Activated gamma-delta T cell treated with Interleukin-2 at 50 U/mL for 16 hours (primary cell): Measurements from ENCODE around the gene P2RX2.

Source experiments
- DNase-seq: peaks from one replicate; pipeline ENCODE4 v3.0.0-alpha.2; 2020

Gene P2RX2

DNA sequence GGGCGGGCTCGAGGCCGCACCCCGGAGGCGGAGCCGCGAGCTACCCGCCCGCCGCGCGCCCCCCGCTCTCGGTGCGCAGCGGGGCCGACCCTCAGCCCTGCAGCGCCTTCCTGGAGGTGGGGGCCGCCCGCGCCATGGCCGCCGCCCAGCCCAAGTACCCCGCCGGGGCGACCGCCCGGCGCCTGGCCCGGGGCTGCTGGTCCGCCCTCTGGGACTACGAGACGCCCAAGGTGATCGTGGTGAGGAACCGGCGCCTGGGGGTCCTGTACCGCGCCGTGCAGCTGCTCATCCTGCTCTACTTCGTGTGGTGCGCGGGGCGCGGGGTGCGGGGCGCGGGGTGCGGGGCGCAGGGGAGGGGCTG, at the start of gene P2RX2:
TSS of gene P2RX2 (plus strand) at position 94 of the 361 bp plus-strand sequence. CDS start at position 135, 41 bp downstream.
- no peak for DNase-seq

DNA sequence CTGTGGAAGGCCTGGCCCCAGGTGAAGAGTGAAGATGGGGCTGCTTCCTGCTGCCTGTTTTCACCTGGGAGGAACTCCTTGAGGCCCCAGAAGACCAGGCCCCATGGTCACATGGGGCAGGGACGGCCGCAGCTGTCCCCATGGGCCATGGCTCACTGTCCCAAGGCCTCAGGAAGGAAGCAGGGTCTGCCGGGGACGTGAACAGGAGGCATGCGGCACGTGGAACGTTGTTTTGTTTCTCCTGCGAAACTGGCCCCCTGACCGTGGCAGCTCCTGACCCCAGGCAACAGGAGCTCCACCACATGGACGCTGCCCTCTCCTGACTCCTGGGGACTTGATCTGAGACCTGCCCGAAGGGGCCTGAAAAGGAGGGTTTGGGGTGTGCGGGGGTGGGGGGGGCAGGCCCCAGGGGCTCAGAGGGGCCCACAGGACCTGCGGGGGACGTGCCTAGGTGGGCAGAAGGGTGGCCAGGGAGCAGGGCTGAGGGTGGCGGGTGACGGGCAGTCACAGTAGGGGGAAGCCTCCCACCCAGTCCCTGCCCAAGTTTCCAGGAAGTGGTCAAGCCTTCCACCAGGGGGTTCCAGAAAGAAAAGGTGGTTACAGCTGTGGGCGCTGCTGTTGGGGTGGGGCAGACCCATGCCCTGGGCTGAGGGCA, 49.6 kb upstream of the P2RX2 start:
- no peak for DNase-seq

DNA sequence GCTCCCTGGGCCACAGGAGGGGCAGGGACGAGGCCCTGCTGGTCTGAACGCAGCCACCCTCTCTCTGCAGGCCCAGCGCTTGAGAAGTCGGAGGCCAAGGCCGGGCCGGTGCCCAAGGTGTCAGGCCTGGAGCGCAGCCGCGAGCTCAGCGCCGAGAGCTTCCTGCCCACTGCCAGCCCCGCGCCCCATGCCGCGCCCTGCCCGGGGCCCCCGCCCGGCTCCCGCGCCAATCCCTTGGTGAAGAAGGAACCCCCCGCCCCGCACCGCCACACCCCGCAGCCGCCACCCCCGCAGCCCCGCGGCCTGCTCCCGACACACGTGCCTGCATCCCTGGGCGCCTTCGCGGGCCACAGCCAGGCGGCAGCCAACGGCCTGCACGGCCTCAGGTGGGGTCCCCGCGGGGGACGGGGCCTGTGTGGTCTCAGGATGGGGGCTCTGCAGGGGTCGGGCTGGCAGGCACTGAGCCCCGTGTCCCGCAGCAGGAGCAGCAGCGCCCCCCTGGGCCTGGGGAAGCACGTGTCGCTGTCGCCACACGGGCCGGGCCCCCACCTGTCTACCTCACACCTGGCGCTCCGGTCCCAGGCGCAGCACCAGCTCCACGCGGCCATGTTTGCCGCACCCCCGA, 48.6 kb upstream of the P2RX2 start:
- no peak for DNase-seq

DNA sequence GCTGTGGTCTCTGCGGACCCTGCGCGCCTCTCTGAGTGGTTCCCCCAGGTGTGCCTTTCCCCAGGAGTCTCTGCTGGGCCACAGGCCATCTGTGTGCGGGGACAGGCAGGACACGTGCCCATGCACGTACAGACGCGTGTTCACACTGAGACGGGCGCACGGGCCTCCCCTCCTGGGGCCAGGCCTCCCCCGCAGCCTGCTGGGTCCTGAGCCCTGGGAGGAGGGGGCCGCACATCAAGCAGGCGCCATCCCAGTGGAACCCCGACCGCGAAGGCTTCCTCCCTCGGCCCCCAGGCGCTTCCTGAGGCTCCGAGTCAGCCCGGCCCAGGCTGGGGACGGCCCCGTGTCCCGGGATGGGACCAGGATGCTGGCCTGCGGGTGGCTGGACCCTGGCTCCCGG, 47.9 kb upstream of the P2RX2 start:
- DNase-seq: no peak

DNA sequence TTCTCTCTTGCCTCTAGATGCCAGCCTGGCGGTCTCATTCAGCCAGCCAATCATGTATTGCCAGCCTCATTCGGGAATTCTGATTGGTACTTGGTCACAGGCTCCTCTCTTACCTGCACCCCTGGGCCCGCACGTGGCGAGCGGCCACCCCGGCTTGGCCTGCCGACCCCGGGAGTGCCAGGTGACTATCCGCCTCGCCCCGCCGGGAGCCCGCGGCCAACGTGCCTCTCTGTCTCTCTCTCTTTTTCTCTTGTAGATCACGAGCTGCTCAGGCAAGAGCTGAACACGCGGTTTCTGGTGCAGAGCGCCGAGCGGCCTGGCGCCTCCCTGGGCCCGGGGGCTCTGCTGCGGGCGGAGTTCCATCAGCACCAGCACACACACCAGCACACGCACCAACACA, 47.5 kb upstream of the P2RX2 start:
- DNase-seq: no peak

DNA sequence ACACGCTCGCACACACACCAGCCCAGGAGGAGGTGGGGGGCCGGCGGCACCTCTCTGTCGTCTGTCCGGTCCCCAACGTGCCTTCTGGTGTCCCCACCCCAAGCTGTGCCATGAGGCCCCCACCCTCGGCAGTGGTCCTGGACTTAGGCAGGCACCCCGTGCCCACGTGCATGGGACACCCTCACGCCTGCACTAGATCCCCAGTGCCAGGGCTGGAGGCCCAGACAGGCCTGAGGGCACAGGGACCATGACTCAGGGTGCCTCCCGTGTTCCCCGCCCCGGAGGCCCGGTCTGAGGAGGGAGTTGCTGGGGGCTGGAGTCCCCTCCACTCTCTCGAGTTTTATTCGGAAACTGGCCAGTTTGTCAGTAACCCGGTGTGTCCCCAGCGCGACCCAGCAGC, 47.0 kb upstream of the P2RX2 start:
- no peak for DNase-seq

DNA sequence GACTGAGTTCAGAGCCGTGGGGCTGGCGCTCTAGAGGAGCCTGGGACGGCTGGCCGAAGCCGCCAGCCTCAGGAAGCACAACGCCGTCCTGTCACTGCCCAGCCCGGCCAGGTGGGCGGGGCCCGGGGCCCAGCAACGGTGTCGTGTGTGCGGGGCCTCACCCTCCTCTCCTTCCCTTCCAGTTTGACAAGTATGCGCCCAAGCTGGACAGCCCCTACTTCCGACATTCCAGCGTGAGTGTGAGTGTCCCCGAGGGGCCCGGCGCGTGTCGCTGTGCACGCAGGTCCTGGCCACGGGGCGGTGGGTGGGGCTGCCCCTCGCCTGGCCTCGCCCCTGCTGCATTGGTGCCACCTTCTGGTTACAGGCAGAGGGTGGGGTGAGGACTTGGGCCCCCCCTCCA, 46.5 kb upstream of the P2RX2 start:
- no peak for DNase-seq

DNA sequence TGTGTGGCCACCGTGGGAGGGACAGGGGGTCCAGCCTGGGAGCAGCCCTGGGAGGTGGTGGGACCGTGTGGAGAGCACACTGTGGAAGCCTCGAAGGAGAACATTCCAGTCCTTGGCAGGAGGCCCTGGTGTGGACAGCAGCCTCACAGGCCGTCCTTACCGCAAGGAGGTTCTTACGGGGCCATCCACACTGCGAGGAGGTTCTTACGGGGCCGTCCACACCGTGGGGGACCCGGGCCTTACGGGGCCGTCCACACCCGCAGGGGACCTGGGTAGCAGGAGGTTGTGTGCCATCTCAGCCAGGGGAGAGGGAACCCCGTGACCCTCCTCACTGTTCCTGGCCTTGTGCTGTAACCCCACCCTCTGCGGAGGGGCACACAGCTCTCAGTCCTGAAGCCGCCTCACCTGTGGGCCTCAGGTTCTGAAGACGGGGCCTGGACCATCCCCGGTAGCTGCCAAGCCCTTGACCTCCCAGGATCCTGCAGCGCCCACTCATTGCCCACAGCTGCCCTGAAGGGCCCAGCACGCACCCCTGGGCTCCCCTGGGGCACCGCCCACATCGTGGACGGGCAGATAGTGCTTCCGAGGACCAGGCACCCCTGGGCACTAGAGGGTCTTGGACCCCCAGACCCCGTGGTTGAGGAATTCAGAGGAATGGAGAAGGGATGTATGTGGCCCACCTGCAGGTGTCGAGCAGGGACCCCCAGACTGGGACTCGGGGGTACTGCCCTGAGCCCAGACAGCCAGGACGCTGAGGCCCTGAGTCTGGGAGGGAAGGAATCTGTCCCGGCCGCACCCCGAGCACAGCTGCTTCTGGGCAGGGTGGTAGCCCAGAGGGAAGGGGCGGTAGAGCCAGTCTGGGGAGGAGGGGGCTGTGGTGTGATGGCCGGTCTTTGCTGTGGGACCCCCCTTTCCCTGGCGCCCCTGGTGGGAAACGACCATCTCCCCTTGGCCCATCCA, 45.5 kb upstream of the P2RX2 start:
- no peak for DNase-seq

DNA sequence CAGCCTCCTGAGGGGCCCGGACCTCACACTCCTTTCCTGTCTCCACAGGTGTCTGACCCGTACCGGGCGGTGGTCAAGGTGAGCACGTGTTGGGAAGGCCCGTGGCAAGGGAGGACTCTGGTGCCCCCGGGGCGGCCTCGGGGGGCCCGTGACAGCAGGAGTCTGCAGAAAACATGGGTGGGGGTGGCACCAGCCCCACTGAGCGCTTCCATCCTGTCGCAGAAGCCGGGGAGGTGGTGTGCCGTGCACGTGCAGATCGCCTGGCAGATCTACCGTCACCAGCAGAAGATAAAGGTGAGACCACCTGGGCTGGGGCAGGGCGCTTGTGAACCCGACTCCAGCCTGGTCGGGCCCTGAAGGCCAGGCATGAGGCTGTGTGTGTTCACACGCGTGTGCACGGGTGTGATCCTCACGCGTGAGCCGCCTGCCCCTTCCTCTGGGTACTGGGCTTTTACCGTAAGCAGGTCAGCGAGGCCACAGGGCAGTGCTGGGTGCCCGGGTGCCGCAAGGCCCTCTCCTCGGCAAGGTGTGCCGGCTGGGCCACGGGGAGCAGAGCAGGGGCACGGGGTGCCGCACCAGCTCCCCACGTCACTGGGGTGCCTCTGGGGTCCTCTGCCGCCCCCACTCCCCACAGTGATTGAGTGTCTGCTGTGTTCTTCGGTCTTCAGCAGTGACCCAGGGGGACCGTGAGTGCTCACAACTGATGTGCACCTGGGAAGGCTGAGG, 44.1 kb upstream of the P2RX2 start:
- no peak for DNase-seq

DNA sequence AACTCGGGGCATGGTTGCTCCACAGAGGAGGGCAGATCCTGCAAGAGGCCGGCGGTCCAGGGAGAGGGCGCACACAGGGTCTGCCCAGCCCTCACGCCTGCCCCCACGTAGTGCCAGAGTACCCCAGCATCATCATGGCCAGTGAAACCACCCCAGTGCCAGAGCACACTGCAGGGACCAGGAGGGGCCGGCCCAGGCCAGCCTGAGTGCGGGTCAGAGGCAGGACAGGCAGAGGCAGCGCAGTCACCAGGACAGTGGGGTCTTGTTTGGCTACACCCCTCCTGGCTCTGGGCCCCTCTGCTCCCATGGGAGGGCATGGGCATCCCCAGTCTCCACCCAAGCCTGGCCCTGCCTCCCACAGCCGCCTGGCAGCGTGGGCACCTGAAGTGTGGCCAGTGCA, 42.9 kb upstream of the P2RX2 start:
- no peak for DNase-seq

DNA sequence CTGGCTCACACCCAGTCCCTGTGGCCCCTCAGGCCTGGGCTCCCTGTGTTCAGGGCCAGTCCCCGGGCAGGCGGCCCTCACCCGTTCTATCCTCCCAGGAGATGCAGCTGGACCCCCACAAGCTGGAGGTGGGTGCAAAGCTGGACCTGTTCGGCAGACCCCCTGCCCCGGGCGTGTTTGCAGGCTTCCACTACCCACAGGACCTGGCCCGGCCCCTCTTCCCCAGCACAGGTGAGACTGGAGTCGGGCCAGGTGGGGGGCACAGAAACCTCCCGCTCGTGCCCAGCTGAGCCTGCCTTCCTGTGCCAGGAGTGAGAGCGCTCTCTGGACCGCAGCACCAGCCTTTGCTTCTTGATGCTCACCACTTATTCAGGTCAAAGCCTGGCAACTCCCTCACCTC, 41.9 kb upstream of the P2RX2 start:
- no peak for DNase-seq

DNA sequence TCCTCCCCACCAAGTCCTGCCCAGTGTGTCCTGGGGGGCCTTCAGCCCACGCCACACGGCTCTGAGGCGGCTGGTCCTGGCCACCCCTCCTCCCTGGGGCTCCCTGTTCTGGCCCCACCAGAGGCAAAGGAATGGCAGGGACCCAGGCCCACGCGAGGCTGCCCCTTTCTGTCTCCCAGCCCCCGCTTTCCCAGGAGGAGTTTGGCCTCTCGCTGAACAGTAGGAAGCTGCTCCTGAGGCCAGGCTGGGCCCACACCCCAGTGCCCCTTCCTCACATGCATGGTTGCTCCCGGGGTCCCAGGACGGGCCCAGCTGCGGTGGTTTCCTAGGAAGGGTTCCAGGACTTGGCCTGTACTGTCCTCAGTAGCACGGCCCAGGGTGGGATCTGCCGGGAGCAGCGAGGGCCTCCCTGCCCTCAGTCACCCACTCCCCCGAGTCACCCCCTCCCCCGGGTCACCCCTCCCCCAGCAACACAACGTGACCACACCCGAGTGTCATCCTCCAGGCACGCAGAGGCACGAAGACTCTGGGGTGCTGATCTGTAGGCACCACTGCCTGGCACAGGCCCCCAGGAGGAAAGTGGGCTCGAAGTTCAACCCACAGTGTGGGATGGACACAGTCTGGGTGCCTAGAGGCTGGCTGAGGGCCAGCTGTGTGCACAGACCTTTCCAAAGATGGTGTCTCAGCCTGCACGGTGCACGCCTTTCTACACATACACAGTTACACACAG, 41.2 kb upstream of the P2RX2 start:
- no peak for DNase-seq

DNA sequence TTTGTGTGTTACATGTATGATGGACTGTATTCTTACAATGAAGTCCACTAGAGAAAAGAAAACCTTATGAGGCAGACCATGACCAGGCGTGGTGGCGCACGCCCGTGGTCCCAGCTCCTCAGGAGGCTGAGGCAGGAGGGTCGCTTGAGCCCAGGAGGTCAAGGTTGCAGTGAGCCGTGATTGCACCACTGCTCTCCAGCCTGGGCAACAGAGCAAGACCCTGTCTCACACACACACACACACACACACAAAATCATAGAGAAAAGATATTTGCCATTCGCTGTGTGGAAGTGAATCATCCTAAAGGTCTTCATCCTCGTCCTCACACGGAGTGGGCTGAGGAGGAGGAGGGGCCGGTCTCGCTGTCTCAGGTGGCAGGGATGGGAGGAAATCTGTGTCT, 40.5 kb upstream of the P2RX2 start:
- no peak for DNase-seq

DNA sequence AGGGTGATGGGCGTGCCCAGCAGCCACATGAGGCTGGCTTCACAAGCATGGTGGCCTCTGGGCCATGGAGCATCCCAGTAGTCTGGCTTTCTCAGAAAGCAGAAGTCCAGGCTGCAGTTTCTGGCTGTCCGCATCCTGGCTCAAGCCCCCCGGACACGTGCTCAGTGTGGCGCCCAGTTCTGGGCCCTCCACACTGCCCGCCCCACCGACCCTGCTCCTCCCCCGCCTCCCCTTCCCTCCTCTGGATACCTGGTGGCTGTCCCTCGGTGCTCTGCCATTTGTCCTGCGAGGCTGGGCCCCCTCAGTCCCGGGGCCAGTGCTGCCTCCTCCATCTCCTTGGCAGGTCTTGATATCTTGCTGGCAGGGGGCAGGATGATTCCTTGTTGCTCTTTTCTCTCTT, 39.8 kb upstream of the P2RX2 start:
- no peak for DNase-seq

DNA sequence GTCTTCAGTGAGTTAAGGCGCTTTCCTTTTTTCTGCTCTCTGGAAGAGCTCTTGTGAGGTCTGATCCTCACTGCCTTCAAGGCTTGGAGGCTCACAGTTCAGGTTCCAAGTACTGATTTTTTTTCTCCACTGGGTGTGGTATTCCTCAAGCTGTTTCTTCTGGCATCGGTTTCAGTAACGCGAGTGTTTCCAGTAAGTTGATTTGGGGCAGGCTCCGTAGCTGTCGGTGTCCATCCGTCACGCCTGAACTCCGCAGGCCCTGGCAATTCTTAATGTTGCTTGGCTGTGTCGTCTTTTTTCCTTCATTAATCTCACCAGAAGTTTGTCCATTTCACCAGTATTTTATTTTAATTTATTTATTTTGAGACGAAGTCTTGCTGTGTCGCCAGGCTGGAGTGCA, 38.8 kb upstream of the P2RX2 start:
- DNase-seq: no peak

DNA sequence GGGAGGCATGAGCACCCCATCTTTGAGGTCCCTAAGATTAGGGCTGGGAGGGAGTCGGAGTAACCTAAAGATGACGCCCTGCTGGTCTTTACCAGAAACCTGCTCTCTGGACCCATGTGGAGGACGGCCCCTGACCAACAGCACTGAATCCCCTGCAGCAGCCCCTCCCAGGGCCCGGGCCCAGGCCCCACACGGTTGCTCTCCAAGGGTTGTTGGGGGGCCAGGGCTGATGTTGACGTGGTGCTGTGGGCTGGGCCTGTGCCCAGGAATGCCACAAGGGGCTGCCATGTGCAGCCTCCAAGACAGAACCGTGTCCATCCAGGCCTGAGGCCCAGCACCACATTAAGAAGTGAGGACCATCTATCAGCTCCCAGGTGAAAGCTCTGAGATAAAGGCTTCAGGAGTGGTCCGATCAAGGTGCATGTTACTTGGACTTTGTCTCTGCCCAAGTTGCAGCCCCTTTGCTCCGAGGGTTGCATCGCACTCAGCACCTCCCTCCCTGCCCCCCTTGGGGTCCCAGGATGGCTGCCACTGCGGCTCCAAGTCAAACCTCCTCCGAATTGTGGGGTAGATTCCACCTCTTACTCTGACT, 37.8 kb upstream of the P2RX2 start:
- DNase-seq: no peak

DNA sequence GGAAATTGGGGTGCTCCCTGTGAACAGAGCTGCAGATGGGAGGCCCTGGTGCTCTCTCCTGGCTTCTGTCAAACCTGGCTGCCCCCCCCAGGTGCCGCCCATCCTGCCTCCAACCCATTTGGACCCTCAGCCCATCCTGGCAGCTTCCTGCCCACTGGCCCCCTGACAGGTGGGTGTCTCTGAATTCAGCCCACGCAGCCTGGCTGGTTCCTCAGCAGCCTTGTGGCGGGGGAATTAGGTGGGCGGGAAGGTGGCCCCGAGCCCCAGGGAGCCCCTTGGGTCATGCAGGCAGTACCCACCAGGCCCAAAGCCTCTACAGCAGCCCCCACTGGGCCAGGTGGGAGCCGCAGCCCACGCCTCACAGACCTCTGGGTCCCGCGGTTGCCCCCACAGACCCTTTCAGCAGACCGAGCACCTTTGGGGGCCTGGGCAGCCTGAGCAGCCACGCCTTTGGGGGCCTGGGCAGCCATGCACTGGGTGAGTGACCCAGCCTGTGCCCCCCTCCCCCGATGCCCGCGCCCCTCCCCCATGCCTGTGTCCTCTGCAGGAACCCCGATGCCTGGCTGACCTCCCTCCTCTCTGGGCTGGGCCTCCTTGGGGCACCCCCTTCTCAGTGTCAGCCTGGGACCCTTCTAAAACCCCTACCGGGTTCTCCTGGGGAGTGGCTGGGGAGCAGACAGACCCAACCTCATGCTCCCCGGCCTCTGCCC, 37.1 kb upstream of the P2RX2 start:
- DNase-seq: no peak

DNA sequence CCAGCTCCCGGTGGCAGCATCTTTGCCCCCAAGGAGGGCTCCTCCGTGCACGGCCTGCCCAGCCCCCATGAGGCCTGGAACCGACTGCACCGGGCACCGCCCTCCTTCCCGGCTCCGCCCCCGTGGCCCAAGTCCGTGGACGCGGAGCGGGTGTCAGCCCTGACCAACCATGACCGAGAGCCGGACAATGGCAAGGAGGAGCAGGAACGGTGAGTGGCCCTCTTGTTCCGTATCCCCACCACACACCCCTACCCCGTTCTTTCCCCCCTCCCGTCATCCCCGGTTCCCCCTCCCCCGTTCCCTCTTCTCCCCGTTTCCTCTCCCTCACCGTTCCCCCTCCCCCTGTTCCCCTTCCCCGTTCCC, 36.5 kb upstream of the P2RX2 start:
- no peak for DNase-seq

DNA sequence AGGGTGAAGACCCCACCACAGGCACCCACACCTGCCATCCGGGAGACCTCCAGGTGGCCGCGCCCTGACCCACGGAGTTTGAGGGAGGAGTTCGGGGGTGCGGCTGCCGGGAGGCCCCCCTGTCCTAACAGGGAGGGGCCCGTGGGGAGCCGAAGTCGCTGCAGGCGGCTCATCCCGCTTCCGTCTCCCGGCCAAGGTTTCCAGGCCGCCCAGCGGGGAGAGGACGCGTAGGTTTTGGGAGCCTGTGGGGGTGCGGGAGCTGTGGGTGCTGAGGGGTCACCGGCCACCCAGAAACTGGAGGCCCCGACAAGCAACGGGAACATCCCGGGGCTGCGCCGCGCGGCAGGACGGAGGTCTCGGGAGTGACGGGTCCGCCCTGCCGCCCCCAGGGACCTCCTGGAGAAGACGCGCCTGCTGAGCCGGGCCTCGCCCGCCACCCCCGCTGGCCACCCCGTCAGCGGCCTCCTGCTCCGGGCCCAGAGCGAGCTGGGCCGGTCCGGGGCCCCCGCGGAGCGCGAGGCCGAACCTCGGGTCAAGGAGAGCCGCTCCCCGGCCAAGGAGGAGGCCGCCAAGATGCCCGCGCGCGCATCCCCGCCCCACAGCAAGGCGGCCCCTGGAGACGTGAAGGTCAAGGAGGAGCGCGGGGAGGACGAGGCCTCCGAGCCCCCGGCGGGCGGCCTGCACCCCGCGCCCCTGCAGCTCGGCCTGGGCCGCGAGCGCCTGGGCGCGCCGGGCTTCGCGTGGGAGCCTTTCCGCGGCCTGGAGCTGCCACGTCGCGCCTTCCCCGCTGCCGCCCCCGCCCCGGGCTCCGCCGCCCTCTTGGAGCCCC, 35.8 kb upstream of the P2RX2 start:
- no peak for DNase-seq

DNA sequence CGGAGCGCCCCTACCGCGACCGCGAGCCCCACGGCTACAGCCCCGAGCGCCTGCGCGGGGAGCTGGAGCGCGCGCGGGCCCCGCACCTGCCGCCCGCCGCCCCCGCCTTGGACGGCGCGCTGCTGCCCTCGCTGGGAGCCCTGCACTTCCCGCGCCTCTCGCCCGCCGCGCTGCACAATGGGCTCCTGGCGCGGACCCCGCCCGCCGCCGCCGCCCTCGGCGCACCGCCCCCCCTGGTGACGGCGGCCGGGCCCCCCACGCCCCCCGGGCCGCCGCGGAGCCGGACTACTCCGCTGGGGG, 35.2 kb upstream of the P2RX2 start:
- no peak for DNase-seq

DNA sequence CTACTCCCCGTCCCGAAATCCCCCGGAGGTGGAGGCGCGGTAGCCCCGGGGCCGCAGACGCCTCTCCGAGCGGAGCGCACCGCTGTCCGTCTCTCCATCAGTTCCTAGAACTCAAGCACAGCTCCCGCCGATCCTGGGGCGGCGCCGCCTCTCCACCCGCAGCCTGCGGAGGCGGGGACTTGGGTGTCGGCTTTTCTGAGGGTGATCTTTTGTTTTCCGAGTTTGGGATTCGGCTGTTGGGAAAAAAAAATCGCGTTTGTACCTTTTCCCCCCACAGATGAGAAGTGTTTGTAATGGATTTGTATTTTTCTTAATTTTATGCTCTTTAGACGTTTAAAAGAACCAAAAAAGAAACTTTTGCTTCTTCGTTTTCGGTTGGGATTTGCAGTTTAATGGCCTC, 34.8 kb upstream of the P2RX2 start:
- no peak for DNase-seq
